ENCODE measurements around the gene STUM. TPM values are rescaled to one million over a fixed set of nuclear protein-coding genes. Genes with fewer than 3 reads are reported as not detected.

STUM gene
- polyA plus RNA-seq, 2 of the 4 experiments (the other 2 are of a cell fraction) = not detected

GRCh38 chr1:226524547-226524946 is 24.0 kb upstream of the STUM start:
- H3K4me3 ChIP-seq = no peak overlapping the region
- no peak for ATAC-seq
- CTCF ChIA-PET = interaction anchor here (1.7 kb wide), 1 partner anchor 22 kb away, joined by 6 read pairs; no protein-coding TSS in a partner anchor
- no peak for TF ChIP-seq POLR2A (IDR thresholded peaks at IDR 0.05; ENCODE audit: low read length)
- TF ChIP-seq FOXS1 (CRISPR knock-in tag; IDR thresholded peaks at IDR 0.05) = no peak
- TF ChIP-seq TFCP2L1 (CRISPR knock-in tag; IDR thresholded peaks at IDR 0.05) = no peak
- no peak for TF ChIP-seq HDAC2 (IDR thresholded peaks at IDR 0.05)
- TF ChIP-seq JUNB (IDR thresholded peaks at IDR 0.05) = no peak
- TF ChIP-seq CEBPB (IDR thresholded peaks at IDR 0.05) = no peak
- TF ChIP-seq SMC3 (IDR thresholded peaks at IDR 0.05) = no peak
- TF ChIP-seq PHF8 (IDR thresholded peaks at IDR 0.05; ENCODE audit: borderline replicate concordance, low read depth) = no peak
- no peak for TF ChIP-seq HEYL (CRISPR knock-in tag; IDR thresholded peaks at IDR 0.05)
- no peak for TF ChIP-seq ELK1 (IDR thresholded peaks at IDR 0.05; ENCODE audit: low read depth, low read length)
- no peak for TF ChIP-seq HOXB13 (CRISPR knock-in tag; IDR thresholded peaks at IDR 0.05; ENCODE audit: low read depth)
- no peak for TF ChIP-seq RFX5 (IDR thresholded peaks at IDR 0.05)
- no peak for TF ChIP-seq SREBF2 (IDR thresholded peaks at IDR 0.05)
- TF ChIP-seq BCL3 (IDR thresholded peaks at IDR 0.05) = no peak
- TF ChIP-seq, protein P1, sequence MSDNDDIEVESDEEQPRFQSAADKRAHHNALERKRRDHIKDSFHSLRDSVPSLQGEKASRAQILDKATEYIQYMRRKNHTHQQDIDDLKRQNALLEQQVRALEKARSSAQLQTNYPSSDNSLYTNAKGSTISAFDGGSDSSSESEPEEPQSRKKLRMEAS (IDR thresholded peaks at IDR 0.05) = no peak
- no peak for TF ChIP-seq FOSB (CRISPR knock-in tag; IDR thresholded peaks at IDR 0.05)
- TF ChIP-seq, protein P2, sequence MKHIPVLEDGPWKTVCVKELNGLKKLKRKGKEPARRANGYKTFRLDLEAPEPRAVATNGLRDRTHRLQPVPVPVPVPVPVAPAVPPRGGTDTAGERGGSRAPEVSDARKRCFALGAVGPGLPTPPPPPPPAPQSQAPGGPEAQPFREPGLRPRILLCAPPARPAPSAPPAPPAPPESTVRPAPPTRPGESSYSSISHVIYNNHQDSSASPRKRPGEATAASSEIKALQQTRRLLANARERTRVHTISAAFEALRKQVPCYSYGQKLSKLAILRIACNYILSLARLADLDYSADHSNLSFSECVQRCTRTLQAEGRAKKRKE (CRISPR knock-in tag; IDR thresholded peaks at IDR 0.05; ENCODE audit: low read depth) = no peak
- no peak overlapping the region for H3K27ac ChIP-seq
- POLR2A ChIA-PET = no interaction called here
- no peaks in the 10 kb centered on the region for H3K9me3 ChIP-seq
- no peak overlapping the region for H3K4me2 ChIP-seq
- FAIRE-seq = no peak
- no peak for DNase-seq (ENCODE audit: low read depth in 1 of 2, low spot score in 1 of 2)
- no peaks in the 10 kb centered on the region for H3K4me1 ChIP-seq

- FAIRE-seq (no peak), DNase-seq (ENCODE audit: low read depth in 1 of 2, low spot score in 1 of 2) (no peak), ATAC-seq (no peak)
- ChIA-PET POLR2A (no interaction called here), CTCF (interaction anchor here (1.6 to 2.3 kb wide), 2 partner anchors 13 to 21 kb away, joined by 3 to 5 read pairs; no protein-coding TSS in a partner anchor)
- WGBS (ENCODE audit: missing lambda C conversion rate) = 84% methylated on average over 3 of the region's 3 CpGs
- Histone ChIP-seq H3K27ac (no peak overlapping the region), H3K4me1 (no peaks in the 10 kb centered on the region), H3K9me3 (no peaks in the 10 kb centered on the region), H3K4me3 (no peak overlapping the region), H3K4me2 (no peak overlapping the region)
- TF ChIP-seq KDM1A (IDR thresholded peaks at IDR 0.05; ENCODE audit: low read depth) (no peak), ZC3H11A (IDR thresholded peaks at IDR 0.05) (no peak), ZFP36 (IDR thresholded peaks at IDR 0.05; ENCODE audit: borderline replicate concordance, partially characterized antibody) (no peak), NPAS2 (CRISPR knock-in tag; IDR thresholded peaks at IDR 0.05; ENCODE audit: borderline replicate concordance) (no peak), TP53 (CRISPR knock-in tag; IDR thresholded peaks at IDR 0.05) (no peak), CEBPB (IDR thresholded peaks at IDR 0.05) (no peak), HOXB13 (CRISPR knock-in tag; IDR thresholded peaks at IDR 0.05; ENCODE audit: low read depth) (no peak)
Measured at GRCh38 chr1:226525750-226526149, 22.8 kb upstream of the STUM start.

Data from A549 (cell line).